HCT116 (cell line): ENCODE measurements around the gene SLC16A5. TPM values are rescaled to one million over a fixed set of nuclear protein-coding genes. Genes with fewer than 3 reads are reported as not detected.

ENCODE experiments used
- ATAC-seq: fragments of 200-7000 bp; cut with Tn5 transposase; 2 replicates; pipeline ENCODE4 v1.9.1; 2020; ENCODE audit warnings: mild to moderate bottlenecking, moderate library complexity
- BruUV-seq: library from RNA; stranded (reverse); fragments of 400-500 nt; replicated peaks from 2 replicates; lab custom pipeline; 2021; lab: Mats Ljungman, UMichigan
- CTCF ChIA-PET: fragments of 300-600 bp; sonication (Branson Sonifier 250); formaldehyde crosslinking; loops from one replicate; lab custom pipeline; 2021; ENCODE audit warnings: antibody characterized with exemption; lab: Charles Lee
- POLR2A ChIA-PET: fragments of 300-600, 350-600 bp; sonication (Branson Sonifier 250); formaldehyde crosslinking; loops from one replicate; lab custom pipeline; 2021; ENCODE audit warnings: antibody characterized with exemption; lab: Charles Lee
- RAD21 ChIA-PET, 2 experiments: fragments of 300-600 bp; sonication (Branson Sonifier 250); formaldehyde crosslinking; loops; one replicate each; lab custom pipeline; 2023; ENCODE audit warnings: low total read pairs in 2 of 2; ENCODE audit not compliant: uncharacterized antibody in 2 of 2, unreplicated experiment in 2 of 2, low non-redundant PET in 1 of 2; lab: Charles Lee
- DNase-seq: peaks from one replicate; pipeline ENCODE4 v3.0.0-alpha.2; 2010; ENCODE audit warnings: low read depth, low spot score
- H2AFZ ChIP-seq: fragments of 200-600 bp; shearing (Covaris generic), sonication (generic); 2 replicates; pipeline ENCODE4 v1.6.1; 2017; ENCODE audit warnings: low read depth, mixed run types, mixed read lengths, antibody characterized with exemption, low read length; ENCODE audit not compliant: poor library complexity, severe bottlenecking
- H3K27ac ChIP-seq: 2 replicates; pipeline ENCODE4 v1.5.1; 2012; ENCODE audit warnings: low read depth, low read length
- H3K27me3 ChIP-seq: fragments of 200-600 bp; sonication (generic); 2 replicates; pipeline ENCODE4 v1.6.1; 2016; ENCODE audit warnings: mixed run types, low read length, mixed read lengths; ENCODE audit not compliant: insufficient read depth
- H3K36me3 ChIP-seq, 2 experiments: fragments of 200-500 bp in 1 of 2; fragments of 200-600 bp in 1 of 2; sonication (Bioruptor generic) in 1 of 2; sonication (generic) in 1 of 2; 2 replicates each; pipeline versions ENCODE4 v1.5.1 to v1.6.1; 2014 to 2016; ENCODE audit warnings: low read length in 2 of 2, inconsistent platforms in 1 of 2, mixed read lengths in 1 of 2, mixed run types in 1 of 2; ENCODE audit not compliant: insufficient read depth in 2 of 2, control insufficient read depth in 1 of 2
- H3K4me1 ChIP-seq, 2 experiments: fragments of 200-600 bp in 1 of 2; sonication (generic) in 1 of 2; 2 replicates each; pipeline versions ENCODE4 v1.5.1 to v1.6.1; 2012 to 2017; ENCODE audit warnings: low read length in 2 of 2, inconsistent platforms in 1 of 2, mild to moderate bottlenecking in 1 of 2, mixed read lengths in 1 of 2, mixed run types in 1 of 2, moderate library complexity in 1 of 2; ENCODE audit not compliant: insufficient read depth in 2 of 2, control insufficient read depth in 1 of 2
- H3K4me2 ChIP-seq: fragments of 200-600 bp; sonication (generic); 2 replicates; pipeline ENCODE4 v1.6.1; 2017; ENCODE audit warnings: mixed run types, low read length, mixed read lengths
- H3K4me3 ChIP-seq, 2 experiments: fragments of 200-600 bp in 1 of 2; sonication (generic) in 1 of 2; replicated peaks in 1 of 2; 2 replicates each; pipeline ENCODE4 v1.5.1; 2011 to 2016; ENCODE audit warnings: low read length in 2 of 2, control low read depth in 1 of 2, low read depth in 1 of 2, mild to moderate bottlenecking in 1 of 2, mixed read lengths in 1 of 2, mixed run types in 1 of 2
- H3K79me2 ChIP-seq: fragments of 200-600 bp; sonication (generic); 2 replicates; pipeline ENCODE4 v1.6.1; 2017; ENCODE audit warnings: mild to moderate bottlenecking, mixed run types, low read length, moderate library complexity, mixed read lengths; ENCODE audit not compliant: insufficient read depth
- H3K9ac ChIP-seq: fragments of 200-600 bp; sonication (generic); 2 replicates; pipeline ENCODE4 v1.6.1; 2016; ENCODE audit warnings: low read length, mixed read lengths
- H3K9me2 ChIP-seq: fragments of 200-600 bp; sonication (generic), shearing (Covaris generic); 2 replicates; pipeline ENCODE4 v1.6.1; 2017; ENCODE audit warnings: mixed run types, mild to moderate bottlenecking, moderate library complexity; ENCODE audit not compliant: insufficient read depth
- H3K9me3 ChIP-seq, 2 experiments: fragments of 200-500 bp in 1 of 2; fragments of 200-600 bp in 1 of 2; sonication (Bioruptor generic) in 1 of 2; sonication (generic) in 1 of 2; 2 replicates each; pipeline ENCODE4 v1.6.1; 2014 to 2017; ENCODE audit warnings: low read length in 2 of 2, mixed read lengths in 2 of 2, inconsistent platforms in 1 of 2, low read depth in 1 of 2, mild to moderate bottlenecking in 1 of 2, mixed run types in 1 of 2, moderate library complexity in 1 of 2; ENCODE audit not compliant: control insufficient read depth in 1 of 2, insufficient read depth in 1 of 2
- H4K20me1 ChIP-seq: fragments of 200-600 bp; sonication (generic), shearing (Covaris generic); 2 replicates; pipeline ENCODE4 v1.6.1; 2017; ENCODE audit warnings: mixed run types, mild to moderate bottlenecking, moderate library complexity; ENCODE audit not compliant: insufficient read depth
- CEBPB ChIP-seq: IDR thresholded peaks from 2 replicates; pipeline ENCODE4 v1.6.1; 2012; ENCODE audit warnings: low read depth
- CTCF ChIP-seq, 3 experiments: fragments of 200-600 bp in 1 of 3; sonication (generic) in 1 of 3; IDR thresholded peaks in 2 of 3; conservative IDR thresholded peaks in 1 of 3; 2 replicates each; pipeline ENCODE4 v1.5.1; 2012 to 2017; ENCODE audit warnings: low read depth in 2 of 3, low read length in 2 of 3, antibody characterized with exemption in 1 of 3, borderline replicate concordance in 1 of 3, control low read depth in 1 of 3, mild to moderate bottlenecking in 1 of 3, mixed read lengths in 1 of 3, mixed run types in 1 of 3, moderate library complexity in 1 of 3; ENCODE audit not compliant: insufficient read depth in 1 of 3
- EZH2phosphoT487 ChIP-seq: fragments of 200-600 bp; IDR thresholded peaks from 2 replicates; pipeline ENCODE4 v1.6.1; 2018; ENCODE audit warnings: antibody characterized with exemption, borderline replicate concordance
- JUND ChIP-seq: IDR thresholded peaks from 2 replicates; pipeline ENCODE4 v1.6.1; 2012
- POLR2A ChIP-seq: IDR thresholded peaks from 2 replicates; pipeline ENCODE4 v1.7.0; 2011; ENCODE audit warnings: borderline replicate concordance; ENCODE audit not compliant: insufficient read depth, insufficient read length; ENCODE audit errors: extremely low read depth
- POLR2AphosphoS5 ChIP-seq: IDR thresholded peaks from 2 replicates; pipeline ENCODE4 v1.6.1; 2011; ENCODE audit warnings: mild to moderate bottlenecking, low read depth, low read length, moderate library complexity
- RAD21 ChIP-seq: IDR thresholded peaks from 2 replicates; pipeline ENCODE4 v1.6.1; 2012; ENCODE audit warnings: low read depth, mild to moderate bottlenecking
- SIN3A ChIP-seq: IDR thresholded peaks from 2 replicates; pipeline ENCODE4 v1.6.1; 2012; ENCODE audit warnings: low read depth
- SRF ChIP-seq: IDR thresholded peaks from 2 replicates; pipeline ENCODE4 v1.6.1; 2012; ENCODE audit warnings: low read depth
- ZFX ChIP-seq: fragments of 450-650 bp; IDR thresholded peaks from 2 replicates; pipeline ENCODE4 v1.6.1; 2017
- ZNF274 ChIP-seq: fragments of 200-500 bp; sonication (Bioruptor generic); IDR thresholded peaks from 2 replicates; pipeline ENCODE4 v1.6.1; 2014; ENCODE audit warnings: mild to moderate bottlenecking, low read depth, low read length, inconsistent platforms
- intact Hi-C: fragments of 100-400 bp; cut with micrococcal nuclease; formaldehyde crosslinking; loops from 2 replicates; pipeline ENCODE4 v1.10.0; 2022
- total RNA-seq: library from RNA; stranded (reverse); gene quantifications from one replicate; pipeline ENCODE4 v1.2.1, GENCODE V29; 2021; ENCODE audit not compliant: unreplicated experiment
- TF ChIP-seq, protein P1 (sequence below): IDR thresholded peaks from 2 replicates; pipeline ENCODE4 v1.6.1; 2011; ENCODE audit warnings: mild to moderate bottlenecking, low read length, moderate library complexity; ENCODE audit not compliant: insufficient replicate concordance; ENCODE audit errors: extremely low read depth

Gene SLC16A5
- total RNA-seq, 1 experiment from 2014 or later, result 79.3 TPM

GRCh38 chr17:75113798-75114551 lies 26.2 kb downstream of the SLC16A5 start:
- Histone ChIP-seq H3K9ac (peak overlapping the region; percentile 30; the same call in 1 of the 2 replicates), H3K9me3 (no peaks in the 10 kb centered on the region), H2AFZ (no peak overlapping the region), H4K20me1 (no peaks in the 10 kb centered on the region; the same call in 1 of the 2 replicates), H3K4me1 (peaks cover 13 to 47% of the 10 kb centered on the region in 2 experiments), H3K27ac (peak overlapping the region; percentile 62), H3K9me2 (no peaks in the 10 kb centered on the region), H3K27me3 (no peaks in the 10 kb centered on the region), H3K79me2 (peaks cover 81% of the 10 kb centered on the region), H3K4me3 (no peak overlapping the region), H3K4me2 (peak overlapping the region; percentile 32), H3K36me3 (peaks cover 6 to 46% of the 10 kb centered on the region in 2 experiments; a peak in 3 of 4 replicates)
- ChIA-PET RAD21 (interaction anchor here (0.5 to 1.8 kb wide), 30 partner anchors 8 to 298 kb away, joined by 3 to 22 read pairs (median 4); partner anchors contain the start of genes NT5C (in 1 of the 2) and SLC16A5 (in 1 of the 2)), POLR2A (interaction anchor here (0.7 to 5.3 kb wide), 19 partner anchors 10 to 148 kb away, joined by 3 to 44 read pairs (median 6); partner anchors contain the start of genes JPT1, NT5C, NUP85 and SLC16A5), CTCF (interaction anchor here (0.7 to 5.3 kb wide), 55 partner anchors 9 to 402 kb away, joined by 3 to 104 read pairs (median 5); partner anchors contain the start of genes CDR2L, GRB2, MIF4GD and NT5C)
- DNase-seq (peak; percentile 90), ATAC-seq (peak; percentile 70)
- no peak for TF ChIP-seq JUND
- TF ChIP-seq ZNF274, result no peak
- no peak for TF ChIP-seq CEBPB
- TF ChIP-seq EZH2phosphoT487, result no peak
- no peak for TF ChIP-seq POLR2A
- no peak for TF ChIP-seq ZFX
- peak; percentile 100 for TF ChIP-seq RAD21
- TF ChIP-seq SIN3A, result no peak
- TF ChIP-seq, protein P1, sequence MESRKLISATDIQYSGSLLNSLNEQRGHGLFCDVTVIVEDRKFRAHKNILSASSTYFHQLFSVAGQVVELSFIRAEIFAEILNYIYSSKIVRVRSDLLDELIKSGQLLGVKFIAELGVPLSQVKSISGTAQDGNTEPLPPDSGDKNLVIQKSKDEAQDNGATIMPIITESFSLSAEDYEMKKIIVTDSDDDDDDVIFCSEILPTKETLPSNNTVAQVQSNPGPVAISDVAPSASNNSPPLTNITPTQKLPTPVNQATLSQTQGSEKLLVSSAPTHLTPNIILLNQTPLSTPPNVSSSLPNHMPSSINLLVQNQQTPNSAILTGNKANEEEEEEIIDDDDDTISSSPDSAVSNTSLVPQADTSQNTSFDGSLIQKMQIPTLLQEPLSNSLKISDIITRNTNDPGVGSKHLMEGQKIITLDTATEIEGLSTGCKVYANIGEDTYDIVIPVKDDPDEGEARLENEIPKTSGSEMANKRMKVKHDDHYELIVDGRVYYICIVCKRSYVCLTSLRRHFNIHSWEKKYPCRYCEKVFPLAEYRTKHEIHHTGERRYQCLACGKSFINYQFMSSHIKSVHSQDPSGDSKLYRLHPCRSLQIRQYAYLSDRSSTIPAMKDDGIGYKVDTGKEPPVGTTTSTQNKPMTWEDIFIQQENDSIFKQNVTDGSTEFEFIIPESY, result no peak
- TF ChIP-seq CTCF (IDR thresholded peaks at IDR 0.05 in 2 of 3, conservative IDR thresholded peaks at IDR 0.05 in 1 of 3; ENCODE audit: borderline replicate concordance in 1 of 3, insufficient read depth in 1 of 3, low read depth in 2 of 3, low read length in 2 of 3), result peak; percentile 98 to 99 (median 99)
- peak; percentile 50; the same call in 1 of the 2 replicates for TF ChIP-seq POLR2AphosphoS5
- no peak for TF ChIP-seq SRF
- intact Hi-C loops, result loop anchor here (1.0 to 10.0 kb wide), 6 partner anchors 17 to 299 kb away; partner anchors contain the start of genes GGA3, MRPS7 and NT5C
- BruUV-seq, result no TSS peak
